Choroid plexus epithelial cell (primary cell): ENCODE results near the gene MDM2.

Experiments
- DNase-seq: peaks from one replicate; pipeline ENCODE4 v3.0.0-alpha.2; 2010; ENCODE audit warnings: low read depth
- H3K4me3 ChIP-seq: 2 replicates; pipeline ENCODE4 v1.5.1; 2011; ENCODE audit warnings: low read depth, mild to moderate bottlenecking, control low read depth, low read length, moderate library complexity
- TF ChIP-seq, protein P1 (sequence below): conservative IDR thresholded peaks from 2 replicates; pipeline ENCODE4 v1.5.1; 2011; ENCODE audit warnings: low read depth, mild to moderate bottlenecking, control low read depth, inconsistent platforms, low read length, moderate library complexity

The MDM2 gene

DNA sequence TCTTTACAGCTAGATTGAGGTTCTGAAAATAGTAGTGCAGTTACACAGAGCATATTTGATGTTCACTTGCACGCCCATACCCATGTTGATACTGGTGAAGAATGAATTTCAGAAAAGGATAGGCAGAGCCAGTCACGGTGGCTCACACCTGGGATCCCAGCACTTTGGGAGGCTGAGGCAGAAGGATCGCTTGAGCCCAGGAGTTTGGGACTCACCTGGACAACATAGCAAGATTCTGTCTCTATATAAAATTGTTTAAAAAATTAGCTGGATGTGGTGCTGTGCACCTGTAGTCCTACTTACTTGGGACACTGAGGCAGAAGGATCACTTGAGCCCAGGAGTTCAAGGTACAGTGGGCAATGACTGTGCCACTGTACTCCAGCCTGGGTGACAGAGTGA lies 56.6 kb downstream of the MDM2 start:
- TF ChIP-seq, protein P1, sequence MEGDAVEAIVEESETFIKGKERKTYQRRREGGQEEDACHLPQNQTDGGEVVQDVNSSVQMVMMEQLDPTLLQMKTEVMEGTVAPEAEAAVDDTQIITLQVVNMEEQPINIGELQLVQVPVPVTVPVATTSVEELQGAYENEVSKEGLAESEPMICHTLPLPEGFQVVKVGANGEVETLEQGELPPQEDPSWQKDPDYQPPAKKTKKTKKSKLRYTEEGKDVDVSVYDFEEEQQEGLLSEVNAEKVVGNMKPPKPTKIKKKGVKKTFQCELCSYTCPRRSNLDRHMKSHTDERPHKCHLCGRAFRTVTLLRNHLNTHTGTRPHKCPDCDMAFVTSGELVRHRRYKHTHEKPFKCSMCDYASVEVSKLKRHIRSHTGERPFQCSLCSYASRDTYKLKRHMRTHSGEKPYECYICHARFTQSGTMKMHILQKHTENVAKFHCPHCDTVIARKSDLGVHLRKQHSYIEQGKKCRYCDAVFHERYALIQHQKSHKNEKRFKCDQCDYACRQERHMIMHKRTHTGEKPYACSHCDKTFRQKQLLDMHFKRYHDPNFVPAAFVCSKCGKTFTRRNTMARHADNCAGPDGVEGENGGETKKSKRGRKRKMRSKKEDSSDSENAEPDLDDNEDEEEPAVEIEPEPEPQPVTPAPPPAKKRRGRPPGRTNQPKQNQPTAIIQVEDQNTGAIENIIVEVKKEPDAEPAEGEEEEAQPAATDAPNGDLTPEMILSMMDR, result no peak
- no peak overlapping the region for H3K4me3 ChIP-seq

DNA sequence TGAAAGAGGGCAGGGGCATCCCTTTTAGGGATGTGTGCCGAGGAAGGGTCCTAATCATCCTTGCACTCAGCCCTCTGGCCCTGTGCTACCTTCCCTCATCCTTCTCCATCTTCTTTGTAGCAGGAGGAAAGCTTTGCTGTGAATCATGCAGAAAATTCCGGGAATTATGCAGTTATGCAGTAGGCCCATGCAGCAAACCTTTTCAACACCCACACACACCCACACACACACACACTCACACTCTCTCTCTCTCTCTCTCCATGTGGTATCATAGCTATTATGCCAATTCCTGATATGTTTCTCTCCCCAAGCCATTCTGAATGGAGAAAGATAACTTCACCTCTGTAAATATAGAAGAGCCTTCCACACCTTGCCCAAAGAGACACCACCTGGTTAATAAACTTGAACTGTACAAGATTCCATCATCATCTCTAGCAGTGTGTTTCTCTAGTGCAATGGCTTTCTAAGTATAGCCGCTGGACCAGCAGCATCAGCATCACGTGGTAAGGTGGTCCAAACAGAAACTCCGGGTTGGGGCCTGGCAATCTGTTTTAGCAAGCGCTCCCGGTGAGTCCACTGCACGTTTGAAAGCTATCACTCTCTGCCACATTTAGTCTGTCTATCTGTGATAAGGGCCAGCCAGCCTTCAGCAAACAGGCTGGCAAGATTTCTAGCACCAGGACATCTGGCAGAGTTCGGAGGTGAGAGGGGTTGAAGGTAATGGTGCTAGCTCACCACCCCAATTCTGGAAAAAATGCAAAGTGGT lies 57.6 kb downstream of the MDM2 start:
- H3K4me3 ChIP-seq, result no peak overlapping the region

More for the DNA sequence above, 56.6 kb downstream of the MDM2 start:
- no peak for DNase-seq

DNA sequence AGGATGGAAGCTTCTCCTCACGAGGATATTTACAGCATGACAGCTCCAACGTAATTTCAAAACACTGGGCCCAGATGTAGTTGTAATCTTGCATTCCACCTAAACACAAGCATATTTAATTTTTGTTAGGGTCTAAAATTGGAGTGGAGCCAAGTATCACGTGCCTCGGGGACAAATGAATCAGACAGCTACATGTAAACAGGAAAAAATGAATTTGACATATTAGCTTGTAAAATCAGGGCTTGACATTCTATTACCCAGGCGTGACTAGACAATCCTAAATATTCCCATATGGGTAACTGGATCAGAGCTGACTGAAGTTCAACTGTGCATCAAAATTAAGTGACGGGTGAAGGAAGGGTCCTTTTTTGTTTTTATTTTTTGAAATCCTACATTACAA lies 59.0 kb downstream of the MDM2 start:
- TF ChIP-seq, protein P1, result no peak
- H3K4me3 ChIP-seq, result no peak overlapping the region
- no peak for DNase-seq

More for the DNA sequence above, 57.6 kb downstream of the MDM2 start:
- no peak for DNase-seq
- TF ChIP-seq, protein P1, result no peak

DNA sequence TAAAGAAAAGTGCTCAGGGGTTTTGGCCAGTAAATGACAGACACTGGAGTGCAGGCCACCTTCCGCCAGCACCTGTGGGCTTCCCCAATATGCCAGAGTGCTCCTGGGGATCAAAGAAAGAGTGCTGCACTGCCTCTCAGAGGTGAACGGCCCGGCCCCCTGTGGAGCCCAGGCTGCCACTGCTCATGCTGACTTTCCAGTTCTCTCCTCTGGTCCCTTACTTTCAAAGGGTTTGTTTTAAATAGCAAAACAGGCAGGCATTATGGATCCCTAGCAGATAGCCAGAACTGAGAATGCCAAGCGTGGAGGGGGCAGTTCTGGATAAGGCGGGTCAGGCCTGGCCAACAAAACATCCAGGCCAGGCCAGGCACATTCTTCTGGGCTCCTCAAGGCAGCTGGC lies 59.6 kb downstream of the MDM2 start:
- no peak overlapping the region for H3K4me3 ChIP-seq
- DNase-seq, result no peak
- TF ChIP-seq, protein P1, result no peak

DNA sequence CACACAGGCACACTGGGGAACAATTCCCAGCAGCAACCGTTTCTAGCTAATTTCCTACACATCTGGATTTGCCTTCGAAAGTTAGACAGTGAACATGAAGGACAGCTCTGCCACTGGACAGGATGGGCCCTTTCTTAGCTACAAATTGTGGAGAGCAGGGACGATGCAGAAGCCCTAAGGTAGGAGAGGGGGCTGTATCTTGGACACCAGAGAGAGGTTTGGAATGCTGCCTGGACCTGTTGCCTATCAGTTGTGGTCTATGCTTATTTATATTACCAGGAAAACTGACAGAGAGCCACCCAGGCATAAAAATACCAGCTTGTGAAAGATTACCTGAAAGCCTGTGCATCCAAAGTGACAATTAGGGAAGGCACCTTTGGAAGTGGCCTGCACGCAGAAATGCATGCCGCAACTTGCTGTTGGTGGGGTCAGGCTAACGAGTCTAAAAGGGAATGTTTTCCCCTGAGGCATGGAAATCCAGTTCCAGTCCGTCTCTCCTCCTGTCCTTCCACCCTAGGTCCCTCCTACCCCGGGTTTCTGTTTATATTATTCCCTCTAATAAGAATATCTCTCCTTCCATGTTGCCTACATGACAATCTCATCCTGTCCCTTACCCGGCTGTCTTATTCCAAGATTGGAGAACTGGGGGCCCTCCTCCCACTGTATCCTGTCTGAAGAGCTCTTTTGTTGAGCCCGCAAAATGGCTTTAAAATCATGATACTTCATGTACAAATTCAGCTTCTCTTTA lies 60.2 kb downstream of the MDM2 start:
- DNase-seq, result no peak
- H3K4me3 ChIP-seq, result no peak overlapping the region
- TF ChIP-seq, protein P1, result no peak

DNA sequence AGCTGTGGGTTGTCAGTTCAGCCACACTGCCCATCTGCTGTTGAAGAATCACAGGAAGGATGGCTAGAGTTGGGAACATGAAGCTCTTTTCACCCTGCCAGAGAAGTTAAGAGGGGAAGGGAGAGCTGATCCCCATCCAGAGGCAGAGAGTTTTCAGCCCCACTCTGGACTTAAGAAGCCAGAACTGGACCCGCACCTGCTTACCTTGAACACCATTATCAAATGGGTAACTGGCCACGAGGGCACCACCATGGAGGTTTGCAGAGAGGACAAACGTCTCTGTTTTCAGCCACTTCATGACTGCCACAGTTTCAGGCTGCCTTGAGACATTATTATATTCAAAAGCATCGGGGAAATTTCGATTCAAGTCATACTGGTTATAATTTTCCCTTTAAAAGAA lies 62.0 kb downstream of the MDM2 start:
- DNase-seq, result no peak
- TF ChIP-seq, protein P1, result no peak
- no peak overlapping the region for H3K4me3 ChIP-seq
